ENCODE measurements around the gene MYO3B.

The MYO3B gene

GRCh38 chr2:170577356-170577755 lies 399.4 kb downstream of the MYO3B start:
- no peak for DNase-seq (ENCODE audit: low read depth)

GRCh38 chr2:170578606-170579005 lies 400.7 kb downstream of the MYO3B start:
- H3K4me3 ChIP-seq (ENCODE audit: low read depth, low read length), result no peak overlapping the region
- DNase-seq (ENCODE audit: low read depth), result no peak
- TF ChIP-seq POLR2A (IDR thresholded peaks at IDR 0.05; ENCODE audit: extremely low read depth, insufficient read length), result no peak
- TF ChIP-seq, protein P1, sequence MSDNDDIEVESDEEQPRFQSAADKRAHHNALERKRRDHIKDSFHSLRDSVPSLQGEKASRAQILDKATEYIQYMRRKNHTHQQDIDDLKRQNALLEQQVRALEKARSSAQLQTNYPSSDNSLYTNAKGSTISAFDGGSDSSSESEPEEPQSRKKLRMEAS (IDR thresholded peaks at IDR 0.05; ENCODE audit: low read depth, low read length), result no peak
- TF ChIP-seq MYC (IDR thresholded peaks at IDR 0.05; ENCODE audit: low read depth, low read length), result no peak
- no peak for TF ChIP-seq CTCF (IDR thresholded peaks at IDR 0.05; ENCODE audit: low read depth, low read length)

More at GRCh38 chr2:170577356-170577755, 399.4 kb downstream of the MYO3B start:
- TF ChIP-seq, protein P1 (IDR thresholded peaks at IDR 0.05; ENCODE audit: low read depth, low read length), result no peak
- TF ChIP-seq CTCF (IDR thresholded peaks at IDR 0.05; ENCODE audit: low read depth, low read length), result no peak
- TF ChIP-seq POLR2A (IDR thresholded peaks at IDR 0.05; ENCODE audit: extremely low read depth, insufficient read length), result no peak
- no peak for TF ChIP-seq MYC (IDR thresholded peaks at IDR 0.05; ENCODE audit: low read depth, low read length)
- no peak overlapping the region for H3K4me3 ChIP-seq (ENCODE audit: low read depth, low read length)

- no peak overlapping the region for H3K4me3 ChIP-seq (ENCODE audit: low read depth, low read length)
- no peak for TF ChIP-seq CTCF (IDR thresholded peaks at IDR 0.05; ENCODE audit: low read depth, low read length)
- TF ChIP-seq, protein P1 (IDR thresholded peaks at IDR 0.05; ENCODE audit: low read depth, low read length), result no peak
- no peak for TF ChIP-seq MYC (IDR thresholded peaks at IDR 0.05; ENCODE audit: low read depth, low read length)
- TF ChIP-seq POLR2A (IDR thresholded peaks at IDR 0.05; ENCODE audit: extremely low read depth, insufficient read length), result no peak
- no peak for DNase-seq (ENCODE audit: low read depth)
These were observed 401.6 kb downstream of the MYO3B start for GRCh38 chr2:170579511-170579910.

DNA sequence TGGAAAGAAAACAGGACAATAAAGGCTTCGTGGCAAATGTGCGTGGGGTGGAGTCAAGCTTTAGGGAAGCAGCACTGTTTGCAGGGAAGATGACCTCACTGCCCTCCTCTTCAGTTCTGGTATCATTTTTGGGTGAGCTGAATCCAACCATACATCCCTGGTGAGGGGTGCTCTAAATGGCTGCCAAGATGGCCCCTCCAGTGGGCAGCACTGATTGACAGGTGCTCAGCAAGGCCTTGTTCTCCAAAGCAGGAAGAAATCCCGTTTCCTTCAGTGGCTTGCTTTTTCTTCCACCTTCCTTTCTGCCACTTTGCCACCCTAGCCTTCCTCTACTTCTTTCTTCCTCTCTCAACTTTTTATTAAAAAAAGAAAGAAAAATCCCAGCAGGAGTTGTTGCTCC lies 404.4 kb downstream of the MYO3B start:
- TF ChIP-seq POLR2A (IDR thresholded peaks at IDR 0.05; ENCODE audit: extremely low read depth, insufficient read length), result no peak
- TF ChIP-seq, protein P1 (IDR thresholded peaks at IDR 0.05; ENCODE audit: low read depth, low read length), result no peak
- no peak for TF ChIP-seq CTCF (IDR thresholded peaks at IDR 0.05; ENCODE audit: low read depth, low read length)
- no peak for TF ChIP-seq MYC (IDR thresholded peaks at IDR 0.05; ENCODE audit: low read depth, low read length)
- no peak overlapping the region for H3K4me3 ChIP-seq (ENCODE audit: low read depth, low read length)
- no peak for DNase-seq (ENCODE audit: low read depth)

- TF ChIP-seq MYC (IDR thresholded peaks at IDR 0.05; ENCODE audit: low read depth, low read length) (no peak), CTCF (IDR thresholded peaks at IDR 0.05; ENCODE audit: low read depth, low read length) (no peak), POLR2A (IDR thresholded peaks at IDR 0.05; ENCODE audit: extremely low read depth, insufficient read length) (no peak)
- TF ChIP-seq, protein P1 (IDR thresholded peaks at IDR 0.05; ENCODE audit: low read depth, low read length), result no peak
- DNase-seq (ENCODE audit: low read depth), result no peak
- no peak overlapping the region for H3K4me3 ChIP-seq (ENCODE audit: low read depth, low read length)
These were observed 405.0 kb downstream of the MYO3B start for GRCh38 chr2:170582751-170583463.

All from NB4 (cell line).